Activated CD8-positive, alpha-beta T cell treated with anti-CD3 and anti-CD28 coated beads, Interleukin-2, amount 10 ng/mL, durations not matched to agents 7 days and 5 days (primary cell): Measurements from ENCODE around the gene TOM1L1. TPM values are rescaled to one million over a fixed set of nuclear protein-coding genes. Genes with fewer than 3 reads are reported as not detected.

ENCODE experiments used
- ATAC-seq: fragments of 150-1000 bp; cut with Tn5 transposase; one replicate; pipeline ENCODE4 v1.10.0; 2021; ENCODE audit warnings: moderate library complexity
- CTCF ChIA-PET: fragments of 350-600 bp; sonication (Branson Sonifier 250); formaldehyde crosslinking; loops from one replicate; lab custom pipeline; 2021; ENCODE audit warnings: antibody characterized with exemption; lab: Charles Lee
- POLR2A ChIA-PET: fragments of 350-600 bp; sonication (Branson Sonifier 250); formaldehyde crosslinking; loops from one replicate; lab custom pipeline; 2021; ENCODE audit warnings: antibody characterized with exemption; lab: Charles Lee
- DNase-seq: peaks from one replicate; pipeline ENCODE4 v3.0.0-alpha.2; 2020
- H3K27ac Mint-ChIP-seq: one replicate; pipeline ENCODE4 v1.8.0; 2021; ENCODE audit warnings: mild to moderate bottlenecking, mixed read lengths
- H3K27me3 Mint-ChIP-seq: one replicate; pipeline ENCODE4 v1.8.0; 2021; ENCODE audit warnings: low read depth, mixed read lengths
- H3K36me3 Mint-ChIP-seq: one replicate; pipeline ENCODE4 v1.8.0; 2021; ENCODE audit warnings: low read depth, mixed read lengths
- H3K4me1 Mint-ChIP-seq: one replicate; pipeline ENCODE4 v1.8.0; 2021; ENCODE audit warnings: low read depth, mixed read lengths
- H3K4me3 Mint-ChIP-seq: one replicate; pipeline ENCODE4 v1.8.0; 2021; ENCODE audit warnings: mild to moderate bottlenecking, mixed read lengths
- H3K9me3 Mint-ChIP-seq: one replicate; pipeline ENCODE4 v1.8.0; 2022; ENCODE audit warnings: mixed read lengths; ENCODE audit not compliant: insufficient read depth
- total RNA-seq, 2 experiments: library from RNA; stranded (reverse); gene quantifications; one replicate each; pipeline ENCODE4 v1.2.3, GENCODE V29; 2021

Gene TOM1L1
- total RNA-seq, 2 experiments from 2014 or later, result not detected

DNA sequence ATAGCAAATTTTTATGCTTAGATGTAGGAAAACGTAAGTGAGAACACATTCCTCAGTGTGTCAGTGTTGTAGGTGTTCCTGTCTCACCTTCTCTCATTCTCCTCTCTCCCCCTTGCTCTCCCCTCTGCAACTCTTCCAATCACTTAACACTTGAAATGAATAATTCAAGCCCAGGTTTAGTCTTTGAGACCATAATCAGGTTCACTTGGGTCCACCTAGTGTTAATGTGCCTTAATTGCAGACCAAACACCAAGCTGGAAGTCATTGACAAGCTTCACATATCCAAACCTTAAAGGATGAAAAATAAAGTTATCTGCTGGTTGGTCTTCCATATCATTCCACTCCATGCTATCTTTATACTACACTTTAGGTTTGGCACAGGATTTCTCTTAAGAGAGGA lies 104.9 kb downstream of the TOM1L1 start:
- peak; percentile 55 for ATAC-seq
- DNase-seq, result peak; percentile 29

More for the DNA sequence above, 104.9 kb downstream of the TOM1L1 start:
- no peaks in the 10 kb centered on the region for H3K9me3 Mint-ChIP-seq
- ChIA-PET POLR2A (interaction anchor here (0.6 kb wide), 2 partner anchors 38 to 338 kb away, joined by 3 read pairs; no protein-coding TSS in a partner anchor), CTCF (interaction anchor here (0.6 to 2.5 kb wide), 17 partner anchors 8 to 353 kb away, joined by 3 to 16 read pairs (median 4); no protein-coding TSS in a partner anchor)
- no peaks in the 10 kb centered on the region for H3K27me3 Mint-ChIP-seq
- H3K27ac Mint-ChIP-seq, result no peak overlapping the region
- no peak overlapping the region for H3K4me3 Mint-ChIP-seq
- no peaks in the 10 kb centered on the region for H3K36me3 Mint-ChIP-seq
- peaks cover 2% of the 10 kb centered on the region for H3K4me1 Mint-ChIP-seq

Other genes with a start within 250 kb of the TOM1L1 start
- gene COX11, start 67.8 kb downstream of the TOM1L1 start, total RNA-seq, result 10 to 100 TPM; 44.9 to 45.4 TPM
- gene STXBP4, start 67.9 kb downstream of the TOM1L1 start, total RNA-seq, result 1 to 10 TPM; 7.6 to 7.9 TPM